HG02852 (cell line): ENCODE results near the gene GNAI2.

Experiments used
- ATAC-seq: cut with Tn5 transposase; IDR thresholded peaks from one replicate; pipeline ENCODE4 v1.9.1; 2021; ENCODE audit warnings: mild to moderate bottlenecking, moderate library complexity; ENCODE audit not compliant: unreplicated experiment

Gene GNAI2

DNA sequence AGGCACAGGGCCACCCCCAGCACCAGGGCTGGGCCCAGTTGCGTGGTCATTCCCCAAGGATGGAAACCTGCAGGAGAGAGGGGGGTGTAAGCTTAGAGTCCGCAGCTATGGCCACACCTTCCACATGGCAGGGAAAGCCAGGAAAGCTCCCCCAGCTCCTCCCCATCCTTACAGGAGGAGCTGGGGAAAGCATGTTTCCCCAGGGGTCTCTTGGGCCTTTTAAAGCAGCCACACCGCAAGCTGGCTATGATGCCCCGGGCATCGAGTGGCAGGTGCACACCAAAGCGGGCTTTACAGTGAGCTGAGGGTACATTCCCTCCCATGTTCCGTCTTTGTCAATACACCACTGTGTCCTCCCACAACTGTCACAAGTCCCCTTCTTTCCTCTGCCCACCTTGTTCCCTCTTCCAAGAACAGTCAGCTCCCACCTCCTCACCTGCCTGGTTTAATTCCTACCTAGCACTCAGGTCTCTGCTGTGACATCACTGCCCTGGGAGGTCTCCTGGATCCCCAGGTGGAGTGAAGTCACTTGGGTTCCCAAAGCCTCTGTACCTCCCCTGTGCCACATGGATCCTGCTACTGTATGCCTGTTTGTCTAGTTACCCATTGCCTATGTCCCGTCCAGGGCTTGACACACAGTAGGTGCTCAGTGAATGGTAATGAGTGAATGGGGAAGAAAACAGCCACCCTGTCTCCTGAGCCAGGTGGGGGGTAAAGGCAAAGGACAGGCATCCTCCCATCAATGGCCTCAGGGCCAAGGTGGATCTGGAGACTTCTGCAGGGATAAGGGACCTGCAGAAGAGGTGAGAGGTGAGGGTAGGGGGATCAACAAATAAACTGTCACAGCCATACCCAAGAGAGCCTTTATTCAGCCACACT is 59.8 kb downstream of the GNAI2 start:
- no peak for ATAC-seq

DNA sequence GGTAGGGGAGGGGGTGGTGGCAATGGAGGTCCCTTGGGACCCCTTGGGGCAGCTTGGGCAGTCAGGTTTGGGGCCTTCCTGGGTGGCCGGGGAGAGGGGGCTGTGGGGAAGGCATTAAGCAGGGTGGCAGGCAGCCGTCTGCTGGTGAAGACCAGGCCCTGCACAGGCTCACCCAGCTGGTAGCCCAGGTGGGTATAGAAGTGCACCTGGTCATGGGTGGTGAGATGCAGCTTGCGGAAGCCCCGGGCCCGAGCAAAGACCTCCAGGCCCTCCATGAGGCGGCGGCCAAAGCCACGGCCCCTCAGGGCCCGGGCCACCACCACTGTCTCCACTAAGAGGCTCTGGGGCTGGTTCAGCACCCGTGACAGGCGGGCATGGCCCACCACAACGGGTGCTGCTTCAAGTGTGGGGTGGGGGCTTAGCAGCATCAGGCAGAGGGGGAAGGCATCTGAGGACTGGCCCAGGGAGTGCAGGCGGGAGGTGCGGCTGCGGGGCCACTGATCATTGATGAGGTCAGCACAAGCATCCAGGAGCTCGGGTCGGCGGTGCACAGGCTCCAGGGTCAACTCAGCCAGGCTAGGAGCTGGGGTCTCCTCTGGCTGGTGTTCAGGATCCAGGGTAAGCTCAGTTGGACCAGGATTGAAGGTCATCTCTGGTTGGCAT is 60.8 kb downstream of the GNAI2 start:
- ATAC-seq = no peak

DNA sequence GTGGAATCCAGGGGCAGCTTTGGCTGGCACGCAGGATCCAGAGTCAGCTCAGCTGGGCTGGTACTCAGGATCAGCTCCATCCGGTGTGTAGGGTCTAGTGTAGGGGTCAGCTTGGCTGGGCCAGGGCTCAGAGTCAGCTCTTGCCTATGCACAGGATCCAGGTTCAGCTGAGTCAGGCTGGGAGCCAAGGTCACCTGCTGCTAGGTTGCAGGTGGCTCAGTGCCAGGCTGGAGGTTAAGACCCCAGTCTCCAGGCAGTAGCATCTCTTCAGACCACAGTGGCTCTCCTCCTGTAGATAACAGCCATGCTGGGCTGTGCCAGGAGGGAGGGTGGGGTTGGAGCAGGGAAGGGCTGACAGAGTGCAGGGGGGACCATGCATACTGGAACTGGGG is 61.4 kb downstream of the GNAI2 start:
- ATAC-seq = no peak

DNA sequence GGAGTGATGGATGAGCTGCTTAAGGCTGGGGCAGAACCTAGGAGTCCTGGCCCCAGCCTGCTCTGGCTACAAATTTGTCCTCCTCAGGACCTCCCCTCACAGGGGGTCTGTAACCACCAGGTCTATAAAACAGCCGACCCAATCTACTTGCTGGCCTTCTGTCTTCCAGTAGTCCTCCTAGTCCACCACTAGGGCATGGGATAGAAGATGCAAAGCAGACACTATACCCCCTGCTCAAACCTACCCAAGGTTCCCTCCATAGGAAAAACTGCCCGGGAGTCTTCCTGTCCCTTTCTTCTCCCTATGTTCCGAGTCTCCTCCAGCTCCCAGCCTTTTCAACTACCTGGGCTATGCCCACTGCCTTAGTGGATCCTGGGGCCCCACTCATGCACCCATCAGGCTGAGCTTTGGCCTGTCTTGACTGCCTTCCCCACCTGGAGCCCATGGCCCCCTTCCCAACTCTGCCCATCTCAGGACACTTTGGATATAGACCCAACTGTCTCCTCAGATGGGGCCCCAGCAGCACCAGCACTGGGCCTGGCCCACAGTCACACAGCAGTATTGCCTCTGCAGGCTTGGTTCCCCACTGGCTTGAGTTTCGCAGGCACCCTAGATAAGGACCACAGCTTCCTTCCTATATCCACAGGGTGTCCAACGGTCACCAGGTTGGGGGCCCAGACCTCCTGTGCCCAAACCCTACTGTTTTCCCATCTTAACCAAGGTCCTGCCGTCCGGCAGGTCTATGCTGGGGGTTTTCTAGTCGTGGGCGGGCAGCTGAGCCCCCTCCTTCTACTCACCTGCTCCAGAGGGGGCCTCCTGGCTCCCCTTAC is 62.1 kb downstream of the GNAI2 start:
- ATAC-seq = no peak

DNA sequence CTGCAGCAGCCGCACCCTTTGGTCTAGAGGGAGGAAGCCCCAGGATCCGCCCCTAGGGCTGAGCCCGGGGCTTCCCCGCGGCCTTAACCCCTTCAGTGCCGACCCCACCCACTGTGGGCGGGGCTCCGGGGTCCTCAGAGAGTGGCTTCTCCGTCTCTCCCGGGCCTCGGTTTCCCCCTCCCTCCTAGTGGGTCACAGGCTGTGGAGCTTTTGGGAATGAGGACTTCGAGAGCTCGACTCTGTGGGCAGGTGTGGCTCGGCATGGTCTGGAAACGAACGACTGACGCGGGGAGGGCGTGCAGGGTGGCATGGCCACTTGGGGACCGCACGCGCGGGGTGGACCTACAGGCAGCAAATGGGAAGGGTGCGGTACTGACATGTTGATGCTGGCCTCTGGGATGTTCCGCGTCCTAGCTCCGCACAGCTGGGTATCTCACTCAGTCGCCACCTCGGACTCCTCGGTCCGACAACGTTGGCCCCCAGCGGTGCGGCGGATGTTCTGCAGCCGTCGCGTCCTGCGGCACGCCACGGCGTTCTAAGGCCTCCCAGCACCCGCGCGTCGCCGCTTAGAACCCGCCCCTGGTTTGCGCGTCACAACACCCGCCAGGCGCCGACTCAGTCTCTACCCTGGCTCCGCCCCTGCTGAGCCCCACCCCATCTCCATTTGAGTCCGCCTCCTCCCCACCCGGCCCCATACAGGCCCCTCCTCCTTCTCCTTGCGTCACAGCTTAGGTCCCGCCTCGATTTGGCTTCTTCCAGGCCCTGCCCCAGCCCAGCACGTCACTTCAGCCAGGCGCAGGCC is 63.0 kb downstream of the GNAI2 start, which contains the start of the genes HYAL3 and NAA80:
HYAL3 (minus strand) TSS at position 570 of the 802 bp plus-strand sequence. CDS start 3,803 bp downstream, outside the sequence.
NAA80 (minus strand) TSS at position 570 of the 802 bp plus-strand sequence. CDS start 1,942 bp downstream, outside the sequence.
- ATAC-seq = peak; percentile 82

DNA sequence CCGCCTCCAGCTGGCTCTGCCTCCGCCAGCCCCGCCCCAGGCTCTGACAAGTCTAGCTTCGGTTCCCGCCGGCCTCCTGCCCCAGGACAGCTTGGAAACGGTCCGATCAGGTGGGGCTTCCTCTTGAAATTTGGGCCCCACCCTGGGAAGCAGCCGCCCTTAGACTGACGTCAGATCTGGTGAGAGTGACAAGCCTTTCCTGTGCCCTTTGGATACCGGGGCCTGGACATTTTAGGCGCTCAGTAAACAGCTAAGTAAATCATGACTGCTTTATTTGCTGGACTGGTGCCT is 63.6 kb downstream of the GNAI2 start:
- ATAC-seq = no peak

DNA sequence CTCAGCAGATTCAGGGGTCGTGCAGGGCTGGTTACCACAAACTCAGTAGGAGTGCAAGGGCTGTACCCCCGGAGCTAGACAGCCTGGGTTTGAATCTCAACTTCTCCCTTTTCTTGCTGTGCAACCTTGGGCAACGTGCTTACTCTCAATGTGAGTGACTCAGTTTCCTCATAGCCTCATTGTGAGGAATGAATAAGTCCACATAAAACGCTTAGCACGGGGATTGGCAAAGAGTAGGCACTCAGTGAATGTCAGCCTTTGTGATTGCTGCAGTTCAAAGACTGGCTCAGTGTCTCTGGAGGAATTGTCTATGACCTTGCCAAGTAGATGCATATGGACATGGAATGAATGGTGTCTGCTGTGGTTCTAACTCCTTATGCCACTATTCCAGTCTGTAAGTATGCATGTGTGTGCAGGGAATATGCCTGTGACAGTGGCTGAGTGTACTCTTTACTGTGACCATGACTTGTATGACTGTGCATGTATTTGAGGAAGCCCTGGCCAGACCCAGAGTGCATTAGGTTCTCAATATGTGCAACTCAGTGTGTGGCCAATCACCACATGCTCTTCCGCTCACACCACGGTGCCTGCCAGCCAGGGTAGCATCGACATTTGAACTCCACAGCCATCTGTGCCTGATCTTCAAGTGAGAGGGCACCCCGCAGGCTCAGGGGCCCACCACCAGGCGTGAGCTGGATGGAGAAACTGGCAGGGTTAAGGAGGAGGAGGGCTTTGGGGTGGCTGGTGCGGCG is 64.1 kb downstream of the GNAI2 start:
- ATAC-seq = no peak

DNA sequence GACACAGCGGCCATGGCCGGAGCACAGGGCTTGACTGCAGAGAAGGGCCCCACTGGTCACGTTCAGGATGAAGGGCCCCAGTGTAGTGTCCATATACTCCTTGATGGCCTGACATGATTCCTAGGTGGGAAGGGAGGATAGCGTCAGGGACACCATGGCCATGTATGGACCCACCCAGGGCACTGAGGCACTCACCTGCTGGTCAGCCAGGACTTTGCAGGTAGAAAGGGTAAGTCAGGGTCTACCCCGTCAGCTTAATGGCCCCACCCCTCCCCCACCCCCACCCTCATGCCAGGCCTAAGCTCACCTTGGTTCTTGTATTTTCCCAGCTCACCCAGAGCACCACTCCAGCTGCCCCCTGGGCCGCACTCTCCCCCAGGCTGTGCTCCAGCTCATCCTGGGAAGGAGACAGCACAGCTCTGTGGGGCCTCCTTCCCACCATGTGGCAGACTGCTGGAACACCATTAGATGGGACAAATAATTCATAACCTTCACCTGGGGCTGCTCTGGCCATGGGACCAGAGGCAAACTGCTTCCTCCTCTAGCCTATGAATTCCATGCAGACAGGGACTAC is 64.8 kb downstream of the GNAI2 start:
- ATAC-seq = no peak

DNA sequence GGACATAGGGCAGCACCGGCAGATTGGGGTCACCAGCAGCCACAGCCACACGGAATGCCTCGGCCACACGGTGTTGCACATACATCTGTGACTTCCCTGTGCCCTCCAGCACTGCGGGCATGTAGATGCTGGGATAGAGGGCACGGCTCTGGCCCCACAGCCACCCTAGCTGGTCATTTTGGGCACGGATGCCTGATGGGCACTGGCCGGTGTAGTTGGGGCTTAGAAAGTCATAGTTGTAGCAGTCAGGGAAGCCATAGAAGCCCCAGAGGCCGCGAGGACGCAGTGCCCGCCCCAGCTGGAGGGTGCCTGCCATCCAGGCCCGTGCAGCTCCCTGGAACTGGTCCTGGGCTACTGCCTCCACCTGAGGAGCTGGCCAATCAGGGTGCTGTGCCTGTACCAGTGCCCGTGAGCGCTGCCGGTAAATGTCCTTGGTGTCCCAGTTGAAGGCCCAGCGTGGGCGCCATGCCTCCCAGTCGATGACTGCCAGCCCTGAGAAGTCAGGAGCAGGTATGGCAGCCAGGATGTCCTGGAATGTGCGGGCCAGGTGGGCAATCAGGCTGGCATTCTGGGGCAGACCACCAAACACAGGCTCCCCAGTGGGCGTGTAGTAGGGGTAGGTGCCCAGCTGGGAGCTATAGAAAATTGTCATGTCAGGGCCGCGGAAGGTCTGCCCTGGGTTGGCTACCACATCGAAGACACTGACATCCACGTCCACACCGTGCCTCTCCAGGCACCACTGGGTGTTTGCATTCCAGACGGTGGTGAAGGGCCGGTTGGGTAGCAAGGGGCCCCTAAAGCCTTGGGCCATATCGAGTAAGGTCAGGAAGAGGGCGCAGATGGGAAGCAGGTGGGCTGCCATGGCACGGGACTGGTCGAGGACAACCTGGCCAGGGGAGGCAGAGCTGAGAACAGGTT is 66.3 kb downstream of the GNAI2 start:
- ATAC-seq = no peak

DNA sequence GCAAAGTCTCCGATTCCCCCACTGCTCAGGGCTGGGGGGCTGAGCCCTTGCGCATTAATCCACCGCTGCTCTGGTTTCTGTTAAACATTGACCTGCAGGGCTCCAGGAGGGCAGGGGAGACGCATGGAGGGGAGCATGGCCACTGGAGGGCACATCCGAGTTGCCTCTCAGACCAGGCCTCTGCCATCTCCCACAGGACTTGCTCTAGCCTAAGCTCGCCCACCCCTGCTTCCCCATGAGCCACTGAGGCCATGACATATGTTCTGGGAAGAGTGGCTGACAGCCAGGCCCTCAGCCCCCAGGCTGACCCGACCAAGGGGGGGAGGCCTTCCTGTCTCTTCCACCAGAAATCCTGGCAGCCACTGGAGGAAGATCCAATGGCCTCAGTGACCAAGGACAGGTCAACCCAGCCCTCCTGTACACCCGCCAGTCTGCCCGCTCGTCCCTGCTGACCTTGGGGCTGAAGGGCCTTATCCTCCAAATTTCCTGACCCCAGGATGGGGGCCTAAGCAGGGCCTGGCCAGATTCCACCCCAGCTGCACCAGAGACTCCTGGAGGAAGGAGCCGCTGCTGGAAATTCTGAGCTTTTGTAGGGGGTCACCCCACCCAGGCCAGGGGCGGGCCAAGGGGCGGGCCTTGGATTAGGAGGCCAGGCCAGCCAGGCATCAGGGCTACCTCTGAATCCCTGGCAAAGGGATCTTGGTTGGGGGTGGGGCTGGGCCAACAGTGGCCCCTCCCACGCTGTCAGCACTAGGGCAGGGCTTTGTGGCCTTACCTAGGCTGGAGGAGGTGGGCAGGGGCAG is 67.2 kb downstream of the GNAI2 start, which contains the start of gene HYAL1:
HYAL1 (minus strand) TSS at position 562 of the 803 bp plus-strand sequence. CDS start 618 bp downstream, outside the sequence.
- no peak for ATAC-seq

DNA sequence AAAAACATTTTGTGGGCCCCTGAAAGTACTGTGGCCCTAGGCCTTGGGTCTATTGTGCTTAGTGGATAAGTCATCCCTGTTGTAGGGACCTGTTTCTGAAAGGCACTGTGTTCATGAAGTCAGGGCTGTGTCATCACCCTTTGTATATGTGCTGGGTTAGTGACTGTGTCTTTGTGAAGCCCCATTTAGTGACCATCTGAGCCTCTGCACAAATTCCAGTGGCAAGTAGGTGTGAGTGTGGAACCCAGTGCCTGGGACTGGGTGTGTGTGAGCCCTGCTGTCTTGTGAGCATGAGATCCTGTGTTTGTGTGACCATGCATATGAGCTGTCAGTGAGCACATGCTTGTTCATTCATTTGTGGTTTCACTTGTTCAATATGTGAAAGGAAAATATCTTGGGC is 68.6 kb downstream of the GNAI2 start:
- ATAC-seq = no peak
